ENCODE data around the gene SPP1.

GRCh38 chr4:87932718-87933141 is 42.8 kb upstream of the SPP1 start:
- TF ChIP-seq JUND (IDR thresholded peaks at IDR 0.05) = no peak
- TF ChIP-seq POLR2A (IDR thresholded peaks at IDR 0.05; ENCODE audit: borderline replicate concordance, extremely low read depth, insufficient read depth, insufficient read length) = no peak
- no peak for TF ChIP-seq CTCF (IDR thresholded peaks at IDR 0.05 in 2 of 3, conservative IDR thresholded peaks at IDR 0.05 in 1 of 3; ENCODE audit: borderline replicate concordance in 1 of 3, insufficient read depth in 1 of 3, low read depth in 2 of 3, low read length in 2 of 3)
- no peak for TF ChIP-seq MAX (IDR thresholded peaks at IDR 0.05)
- no peak for TF ChIP-seq CBX3 (IDR thresholded peaks at IDR 0.05; ENCODE audit: low read depth)
- no peak for TF ChIP-seq ATF3 (IDR thresholded peaks at IDR 0.05)
- no peak for TF ChIP-seq SRF (IDR thresholded peaks at IDR 0.05; ENCODE audit: low read depth)
- TF ChIP-seq SP1 (IDR thresholded peaks at IDR 0.05; ENCODE audit: low read depth) = no peak
- TF ChIP-seq POLR2AphosphoS5 (IDR thresholded peaks at IDR 0.05; ENCODE audit: low read depth, low read length) = no peak
- TF ChIP-seq ZFX (IDR thresholded peaks at IDR 0.05) = no peak
- no peak for TF ChIP-seq EZH2 (IDR thresholded peaks at IDR 0.05)
